ENCODE measurements around the gene UGT1A1. TPM values are rescaled to one million over a fixed set of nuclear protein-coding genes. Genes with fewer than 3 reads are reported as not detected.

Gene UGT1A1
- total RNA-seq, 1 experiment from 2014 or later: 0.33 TPM

GRCh38 chr2:233820774-233821105, 60.7 kb downstream of the UGT1A1 start:
- no peaks in the 10 kb centered on the region for H3K9me2 ChIP-seq (replicated peaks; ENCODE audit: low read length)
- intact Hi-C loops (cut with micrococcal nuclease): no loop called here
- H3K79me2 ChIP-seq (ENCODE audit: low read length): no peaks in the 10 kb centered on the region
- H3K9me3 ChIP-seq (ENCODE audit: low read length): no peaks in the 10 kb centered on the region
- no peak for ATAC-seq
- no peak for DNase-seq
- ChIA-PET CTCF (no interaction called here), POLR2A (ENCODE audit: unreplicated experiment) (no interaction called here)
- no peaks in the 10 kb centered on the region for H3F3A ChIP-seq (ENCODE audit: low read length, unreplicated experiment)
- TF ChIP-seq EZH2phosphoT487 (IDR thresholded peaks at IDR 0.05; ENCODE audit: borderline replicate concordance, low read length): no peak
- TF ChIP-seq EZH2 (IDR thresholded peaks at IDR 0.05; ENCODE audit: low read length, unreplicated experiment): no peak
- no peak overlapping the region for H2AFZ ChIP-seq (ENCODE audit: low read length)
- BruUV-seq (replicated peaks): no TSS peak
- H3K27me3 ChIP-seq (ENCODE audit: low read length): no peaks in the 10 kb centered on the region
- no peaks in the 10 kb centered on the region for H3K4me1 ChIP-seq (ENCODE audit: insufficient read depth, low read length)
- no peaks in the 10 kb centered on the region for H4K20me1 ChIP-seq (ENCODE audit: low read length)
- no peak overlapping the region for H3K4me3 ChIP-seq (ENCODE audit: low read length)
- no peaks in the 10 kb centered on the region for H3K36me3 ChIP-seq (ENCODE audit: low read depth, low read length)
- H3K4me2 ChIP-seq (ENCODE audit: low read length): no peak overlapping the region
- no peak overlapping the region for H3K9ac ChIP-seq (ENCODE audit: low read length)
- no peak overlapping the region for H3K27ac ChIP-seq (ENCODE audit: low read length)

DNA sequence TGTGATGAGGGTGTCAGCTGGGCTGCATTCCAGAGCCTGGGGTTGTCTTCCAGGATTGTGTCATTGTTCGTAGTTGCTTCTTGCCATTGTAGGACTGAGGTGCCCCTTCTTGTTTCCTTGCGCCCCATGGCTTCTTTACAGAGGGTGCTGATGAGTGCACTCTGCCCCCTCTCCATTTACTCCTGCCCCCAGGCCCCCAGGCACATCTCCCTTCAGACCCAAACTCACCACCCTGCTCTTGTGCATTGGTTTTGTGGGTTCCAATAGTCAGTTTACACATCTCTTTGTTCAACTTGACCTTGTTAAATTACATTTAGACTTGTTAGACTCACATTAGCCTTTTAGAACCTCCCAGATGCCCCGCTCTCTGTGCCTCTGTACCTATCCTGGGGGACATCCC, 61.1 kb downstream of the UGT1A1 start:
- H3K4me1 ChIP-seq (ENCODE audit: insufficient read depth, low read length): no peaks in the 10 kb centered on the region
- H4K20me1 ChIP-seq (ENCODE audit: low read length): no peaks in the 10 kb centered on the region
- no TSS peak for BruUV-seq (replicated peaks)

DNA sequence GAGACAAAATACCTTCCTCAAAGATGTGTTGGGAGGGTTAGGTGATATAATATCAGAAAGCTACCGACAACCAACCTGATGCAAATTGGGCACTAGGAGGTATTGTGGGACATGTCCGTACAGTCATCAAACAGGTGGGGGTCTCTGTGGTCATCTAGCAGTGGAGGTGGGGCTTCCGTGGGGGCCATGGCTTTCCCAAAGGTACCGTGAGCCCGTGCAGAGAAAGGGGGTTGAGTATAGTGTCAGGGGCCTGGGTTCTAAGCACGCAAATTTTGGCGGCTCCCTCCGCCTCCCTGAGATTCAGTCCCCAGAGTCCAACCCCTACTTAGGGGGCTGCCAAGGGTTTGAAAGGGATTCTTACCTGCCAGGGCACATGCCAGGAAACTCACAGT, 61.6 kb downstream of the UGT1A1 start:
- CTCF ChIA-PET: no interaction called here
- no peaks in the 10 kb centered on the region for H3F3A ChIP-seq (ENCODE audit: low read length, unreplicated experiment)
- TF ChIP-seq, protein P1, sequence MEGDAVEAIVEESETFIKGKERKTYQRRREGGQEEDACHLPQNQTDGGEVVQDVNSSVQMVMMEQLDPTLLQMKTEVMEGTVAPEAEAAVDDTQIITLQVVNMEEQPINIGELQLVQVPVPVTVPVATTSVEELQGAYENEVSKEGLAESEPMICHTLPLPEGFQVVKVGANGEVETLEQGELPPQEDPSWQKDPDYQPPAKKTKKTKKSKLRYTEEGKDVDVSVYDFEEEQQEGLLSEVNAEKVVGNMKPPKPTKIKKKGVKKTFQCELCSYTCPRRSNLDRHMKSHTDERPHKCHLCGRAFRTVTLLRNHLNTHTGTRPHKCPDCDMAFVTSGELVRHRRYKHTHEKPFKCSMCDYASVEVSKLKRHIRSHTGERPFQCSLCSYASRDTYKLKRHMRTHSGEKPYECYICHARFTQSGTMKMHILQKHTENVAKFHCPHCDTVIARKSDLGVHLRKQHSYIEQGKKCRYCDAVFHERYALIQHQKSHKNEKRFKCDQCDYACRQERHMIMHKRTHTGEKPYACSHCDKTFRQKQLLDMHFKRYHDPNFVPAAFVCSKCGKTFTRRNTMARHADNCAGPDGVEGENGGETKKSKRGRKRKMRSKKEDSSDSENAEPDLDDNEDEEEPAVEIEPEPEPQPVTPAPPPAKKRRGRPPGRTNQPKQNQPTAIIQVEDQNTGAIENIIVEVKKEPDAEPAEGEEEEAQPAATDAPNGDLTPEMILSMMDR (conservative IDR thresholded peaks at IDR 0.05; ENCODE audit: low read depth, low read length): no peak
- no peak for TF ChIP-seq EZH2phosphoT487 (IDR thresholded peaks at IDR 0.05; ENCODE audit: borderline replicate concordance, low read length)
- no peak for TF ChIP-seq EZH2 (IDR thresholded peaks at IDR 0.05; ENCODE audit: low read length, unreplicated experiment)
- POLR2A ChIA-PET (ENCODE audit: unreplicated experiment): no interaction called here
- DNase-seq: no peak
- no peaks in the 10 kb centered on the region for H3K27me3 ChIP-seq (ENCODE audit: low read length)
- H3K4me1 ChIP-seq (ENCODE audit: insufficient read depth, low read length): no peaks in the 10 kb centered on the region
- H3K4me3 ChIP-seq (ENCODE audit: low read length): no peak overlapping the region
- H3K36me3 ChIP-seq (ENCODE audit: low read depth, low read length): no peaks in the 10 kb centered on the region
- H3K27ac ChIP-seq (ENCODE audit: low read length): no peak overlapping the region
- intact Hi-C loops (cut with micrococcal nuclease): no loop called here
- no peaks in the 10 kb centered on the region for H3K9me2 ChIP-seq (replicated peaks; ENCODE audit: low read length)
- no peaks in the 10 kb centered on the region for H4K20me1 ChIP-seq (ENCODE audit: low read length)
- H2AFZ ChIP-seq (ENCODE audit: low read length): no peak overlapping the region
- no peak overlapping the region for H3K4me2 ChIP-seq (ENCODE audit: low read length)
- BruUV-seq (replicated peaks): no TSS peak
- H3K79me2 ChIP-seq (ENCODE audit: low read length): no peaks in the 10 kb centered on the region
- no peak for ATAC-seq
- H3K9me3 ChIP-seq (ENCODE audit: low read length): no peaks in the 10 kb centered on the region
- H3K9ac ChIP-seq (ENCODE audit: low read length): no peak overlapping the region

More for the DNA sequence above, 61.1 kb downstream of the UGT1A1 start:
- DNase-seq (no peak), ATAC-seq (no peak)
- intact Hi-C loops (cut with micrococcal nuclease): no loop called here
- no peaks in the 10 kb centered on the region for H3K36me3 ChIP-seq (ENCODE audit: low read depth, low read length)
- H3K4me2 ChIP-seq (ENCODE audit: low read length): no peak overlapping the region
- TF ChIP-seq, protein P1 (conservative IDR thresholded peaks at IDR 0.05; ENCODE audit: low read depth, low read length): no peak
- TF ChIP-seq EZH2 (IDR thresholded peaks at IDR 0.05; ENCODE audit: low read length, unreplicated experiment) (no peak), EZH2phosphoT487 (IDR thresholded peaks at IDR 0.05; ENCODE audit: borderline replicate concordance, low read length) (no peak)
- H3K9me2 ChIP-seq (replicated peaks; ENCODE audit: low read length): no peaks in the 10 kb centered on the region
- H3F3A ChIP-seq (ENCODE audit: low read length, unreplicated experiment): no peaks in the 10 kb centered on the region
- no peak overlapping the region for H3K27ac ChIP-seq (ENCODE audit: low read length)
- ChIA-PET CTCF (no interaction called here), POLR2A (ENCODE audit: unreplicated experiment) (no interaction called here)
- H3K27me3 ChIP-seq (ENCODE audit: low read length): no peaks in the 10 kb centered on the region
- H3K4me3 ChIP-seq (ENCODE audit: low read length): no peak overlapping the region
- no peaks in the 10 kb centered on the region for H3K9me3 ChIP-seq (ENCODE audit: low read length)
- no peak overlapping the region for H3K9ac ChIP-seq (ENCODE audit: low read length)
- H2AFZ ChIP-seq (ENCODE audit: low read length): no peak overlapping the region
- no peaks in the 10 kb centered on the region for H3K79me2 ChIP-seq (ENCODE audit: low read length)

All from PC-3 (cell line).